GM18505 (cell line): ENCODE results near the gene LIFR.
"Not testable (repeated sequence)": the region's sequence is repeated elsewhere in the genome, so short reads cannot be mapped to it uniquely, and the experiment has no call there.

Experiments used
- ATAC-seq: cut with Tn5 transposase; IDR thresholded peaks from one replicate; pipeline ENCODE4 v1.9.1; 2021; ENCODE audit not compliant: unreplicated experiment
- POLR2A ChIP-seq: IDR thresholded peaks from 4 replicates; pipeline ENCODE4 v1.6.1; 2011; ENCODE audit warnings: borderline replicate concordance; ENCODE audit not compliant: insufficient read depth, insufficient read length; ENCODE audit errors: extremely low read depth

Gene LIFR

DNA sequence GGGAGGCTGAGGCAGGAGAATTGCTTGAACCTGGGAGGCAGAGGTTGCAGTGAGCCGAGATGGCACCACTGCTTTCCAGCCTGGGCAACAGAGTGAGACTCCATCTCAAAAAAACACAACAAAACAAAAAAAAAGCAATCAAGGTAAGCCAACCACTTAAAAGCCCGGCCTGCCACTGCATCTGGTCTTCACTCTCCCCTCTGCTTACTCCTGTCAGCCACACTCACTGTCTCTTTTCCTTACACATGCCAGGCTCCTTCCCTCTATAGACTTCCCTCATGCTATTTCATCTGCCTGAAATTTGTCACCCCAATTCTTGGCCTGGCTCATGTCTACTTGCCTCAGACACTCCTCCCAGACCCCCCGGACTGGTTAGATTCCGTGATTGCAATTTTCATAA is 17.6 kb upstream of the LIFR start:
- TF ChIP-seq POLR2A, result no peak
- ATAC-seq, result no peak

DNA sequence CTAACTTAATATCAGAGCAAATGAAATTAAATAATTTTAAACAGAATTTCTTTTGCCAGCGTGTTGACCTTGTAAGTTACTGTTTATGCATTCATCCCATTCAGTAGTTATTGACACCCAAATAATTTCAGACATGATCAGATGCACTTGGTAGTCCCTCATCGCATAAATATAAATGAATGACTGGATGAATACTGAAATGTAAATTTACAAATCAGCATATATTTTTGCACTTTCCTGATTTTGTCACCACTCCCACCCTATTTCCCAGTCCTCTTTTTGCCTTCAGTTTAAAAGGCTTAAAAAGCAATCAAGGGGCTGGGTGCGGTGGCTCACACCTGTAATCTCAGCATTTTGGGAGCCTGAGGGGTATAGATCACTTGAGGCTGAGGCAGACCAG is 17.1 kb upstream of the LIFR start:
- TF ChIP-seq POLR2A, result no peak
- ATAC-seq, result no peak

DNA sequence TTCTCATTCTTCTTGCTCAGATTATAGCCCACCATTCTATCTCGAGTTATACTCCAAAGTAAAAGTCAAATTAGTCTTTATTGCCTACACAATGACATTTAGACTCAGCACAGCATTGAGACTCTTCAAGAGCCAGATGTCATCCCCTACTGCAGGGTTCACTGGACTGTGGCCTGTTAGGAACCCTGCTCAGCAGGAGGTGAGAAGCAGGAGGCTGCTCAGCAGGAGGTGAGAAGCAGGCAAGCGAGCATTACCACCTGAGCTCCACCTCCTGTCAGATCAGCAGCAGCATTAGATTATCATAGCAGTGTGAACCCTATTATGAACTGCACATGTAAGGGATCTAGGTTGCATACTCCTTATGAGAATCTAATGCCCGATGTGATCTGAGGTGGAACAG is 12.7 kb upstream of the LIFR start:
- ATAC-seq, result no peak
- TF ChIP-seq POLR2A, result no peak

- not testable (repeated sequence) for ATAC-seq
Observed at GRCh38 chr5:38567306-38567705, 10.9 kb upstream of the LIFR start.

DNA sequence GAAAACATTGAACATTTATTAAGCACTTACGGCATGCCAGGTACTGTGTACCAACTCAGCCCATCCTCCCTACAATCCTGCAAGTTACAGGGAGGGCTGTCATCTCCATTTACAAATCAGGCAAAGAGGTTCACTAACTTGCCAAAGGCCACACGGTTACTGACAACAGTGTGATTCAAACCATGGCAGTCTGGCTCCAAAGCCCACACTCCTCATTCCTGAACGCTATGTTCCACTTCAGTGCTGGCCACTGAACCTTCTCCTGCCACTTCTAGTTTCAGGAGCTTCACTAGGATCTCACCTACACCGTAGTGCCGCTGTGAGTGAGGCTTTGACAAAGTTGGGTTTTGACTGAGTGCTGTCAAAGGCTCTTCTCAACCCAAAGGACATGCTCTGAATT is 7.2 kb upstream of the LIFR start:
- ATAC-seq, result no peak

GRCh38 chr5:38562444-38563210 is 6.2 kb upstream of the LIFR start:
- ATAC-seq, result no peak
- TF ChIP-seq POLR2A, result no peak

More for the DNA sequence above, 7.2 kb upstream of the LIFR start:
- TF ChIP-seq POLR2A, result no peak

DNA sequence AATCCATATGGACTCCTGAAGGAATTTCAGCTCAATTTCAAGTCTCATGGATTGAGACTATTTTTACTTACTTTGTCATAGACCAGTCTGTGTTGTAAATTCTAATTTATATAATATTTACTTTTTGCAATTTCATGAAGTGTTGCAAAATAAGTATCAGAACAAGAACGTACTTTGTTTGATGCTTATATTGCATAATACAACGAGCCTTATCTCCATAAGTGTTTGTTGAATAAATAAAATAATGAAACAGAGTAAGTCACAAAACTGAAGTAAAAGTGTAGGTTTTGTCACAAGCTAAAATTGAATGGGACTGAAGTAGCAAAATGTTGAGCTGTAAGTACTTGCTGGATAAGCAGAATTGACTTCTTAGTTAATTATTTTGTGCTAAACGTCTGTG is 3.0 kb upstream of the LIFR start:
- no peak for ATAC-seq
- no peak for TF ChIP-seq POLR2A

- TF ChIP-seq POLR2A, result no peak
- ATAC-seq, result no peak
Observed at GRCh38 chr5:38557792-38558191, 1.3 kb upstream of the LIFR start.

- TF ChIP-seq POLR2A, result no peak
- ATAC-seq, result no peak
Observed at GRCh38 chr5:38557308-38557710, 863 bp upstream of the LIFR start.

GRCh38 chr5:38556088-38556598 is 303 bp downstream of the LIFR start:
- no peak for TF ChIP-seq POLR2A

DNA sequence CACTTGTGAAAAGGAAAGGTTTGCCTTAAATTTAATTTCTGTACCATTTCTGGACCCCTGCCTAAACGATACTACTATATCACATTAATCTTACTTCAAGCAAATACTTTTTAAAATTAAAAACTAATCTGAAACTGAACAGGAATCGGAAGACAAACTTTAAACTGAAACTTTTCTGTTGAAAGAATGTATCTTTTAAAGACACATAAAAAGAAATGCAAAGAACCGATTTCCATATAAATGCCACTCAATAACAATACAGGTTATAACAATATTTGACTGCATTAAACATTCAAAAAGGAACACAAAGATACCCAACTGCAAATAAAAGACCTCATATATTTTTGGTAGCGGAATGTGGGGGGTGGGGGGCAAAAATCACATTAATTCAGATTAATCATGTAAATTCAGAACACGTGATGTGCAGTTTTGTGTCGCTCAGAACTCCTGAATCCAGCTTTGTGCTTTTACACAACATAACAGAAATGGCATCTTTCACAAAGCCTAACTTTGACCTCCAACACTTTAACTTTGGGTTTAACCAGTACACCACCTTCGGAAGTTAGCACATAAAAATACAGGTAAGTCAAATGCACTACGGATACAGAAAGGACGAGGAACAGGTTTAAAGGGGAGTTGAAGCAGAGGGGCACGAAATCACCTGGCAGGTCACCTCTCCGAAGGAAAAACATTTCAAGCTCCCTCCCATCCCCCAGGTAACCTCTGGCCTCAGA is 925 bp downstream of the LIFR start:
- no peak for TF ChIP-seq POLR2A
- peak; percentile 6 for ATAC-seq

More at GRCh38 chr5:38556088-38556598, 303 bp downstream of the LIFR start:
- peak; percentile 8 for ATAC-seq

DNA sequence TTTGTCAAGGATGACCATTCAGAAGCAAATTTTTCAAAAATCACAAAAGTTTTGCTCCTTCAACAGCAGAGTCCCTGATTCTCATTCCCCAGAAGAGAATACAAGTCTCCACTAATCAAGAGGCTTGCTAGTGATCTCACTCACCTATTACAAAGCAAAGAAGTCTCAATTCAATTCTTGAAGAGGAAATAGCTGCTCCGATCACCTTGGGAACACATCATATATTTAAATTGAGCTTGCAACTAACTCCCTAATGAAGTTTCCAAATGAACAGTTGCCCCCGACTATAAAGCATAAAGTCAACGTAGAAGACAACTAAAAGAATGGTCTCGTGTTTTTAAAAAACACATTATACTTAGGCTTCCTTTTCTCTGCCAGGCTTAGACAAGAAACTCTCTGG is 1.6 kb downstream of the LIFR start:
- ATAC-seq, result no peak
- no peak for TF ChIP-seq POLR2A

- ATAC-seq, result no peak
- TF ChIP-seq POLR2A, result no peak
Observed at GRCh38 chr5:38554403-38554802, 2.0 kb downstream of the LIFR start.

- ATAC-seq, result no peak
Observed at GRCh38 chr5:38553001-38553521, 3.4 kb downstream of the LIFR start.

More at GRCh38 chr5:38553001-38553521, 3.4 kb downstream of the LIFR start:
- no peak for TF ChIP-seq POLR2A
